Psoas muscle (tissue), 8 donors: ENCODE measurements around the gene JUP. TPM values are rescaled to one million over a fixed set of nuclear protein-coding genes. Genes with fewer than 3 reads are reported as not detected.

ENCODE experiments used
- ATAC-seq, 4 donors: fragments of 200-7000 bp; cut with Tn5 transposase; one replicate each; pipeline ENCODE4 v1.9.1; 2020; ENCODE audit warnings: moderate library complexity in 3 of 4, mild to moderate bottlenecking in 2 of 4
- DNase-seq, 2 donors: peaks; one replicate each; pipeline ENCODE4 v3.0.0-alpha.2; 2020
- H3K27ac ChIP-seq: fragments of 200-600 bp; one replicate; pipeline ENCODE4 v1.8.0; 2022
- H3K27me3 ChIP-seq, 3 donors: fragments of 200-600 bp in 1 of 3; one replicate each; pipeline versions ENCODE4 v1.6.1 to v1.8.0; 2013 to 2022; ENCODE audit warnings: low read length in 2 of 3, mild to moderate bottlenecking in 2 of 3, moderate library complexity in 1 of 3; ENCODE audit not compliant: insufficient read depth in 3 of 3
- H3K36me3 ChIP-seq, 2 donors: fragments of 200-600 bp in 1 of 2; one replicate each; pipeline versions ENCODE4 v1.6.1 to v1.8.0; 2013 to 2022; ENCODE audit warnings: low read depth in 1 of 2, mild to moderate bottlenecking in 1 of 2, moderate library complexity in 1 of 2; ENCODE audit not compliant: insufficient read depth in 1 of 2
- H3K4me1 ChIP-seq: fragments of 200-600 bp; one replicate; pipeline ENCODE4 v1.8.0; 2022
- H3K4me3 ChIP-seq: fragments of 200-600 bp; one replicate; pipeline ENCODE4 v1.8.0; 2022; ENCODE audit warnings: mild to moderate bottlenecking
- H3K9me3 ChIP-seq: fragments of 200-600 bp; one replicate; pipeline ENCODE4 v1.8.0; 2022
- WGBS, 3 donors: extraction: QIAGEN DNeasy Blood & Tissue Kit; methylation state at CpG; one replicate each; pipeline versions ENCODE4 v1.1.6 to v1.1.7; 2013; 5-methylcytosine and 5-hydroxymethylcytosine counted together
- intact Hi-C, 2 donors: fragments of 100-400 bp; cut with DNase I; formaldehyde crosslinking; loops; one replicate each; pipeline versions ENCODE4 v1.11.0 to v1.14.2; 2022
- polyA plus RNA-seq, 3 donors: library from polyadenylated mRNA; stranded (reverse); fragments of 200-250 nt; gene quantifications; one replicate each; pipeline ENCODE4 v1.2.3, GENCODE V29; 2013
- total RNA-seq, 4 donors: library from RNA; stranded (reverse); fragmentation: NEBNext Ultra II Directional in 2 of 4; extraction: Animal tissue kit (Norgen Biotek cat#: 25700) in 2 of 4; gene quantifications; one replicate each; pipeline versions ENCODE4 v1.2.1 to v1.2.4, GENCODE V29; 2021 to 2023
- TF ChIP-seq, protein P1 (sequence below): fragments of 200-600 bp; IDR thresholded peaks from one replicate; pipeline ENCODE4 v1.8.0; 2022; ENCODE audit warnings: antibody characterized with exemption
- donor health status: healthy with polysubstance abuse.
- donor health status: DM: no; HTN: no; CAD: no; lungs with moderate emphysema.
- donor health status: Bipolar disorder and iron deficiency.
- donor health status: healthy.
- donor health status: DM: yes; HTN: yes; CAD: no.
- donor health status: DM: no; HTN: no; CAD: no.
- donor health status: DM: no; HTN: no; CAD: no.
- donor health status: DM: yes; HTN: yes; CAD: no.

JUP gene
- total and polyA plus RNA-seq, 7 donors = 9.4 to 55.0 (median 30.3) TPM

DNA sequence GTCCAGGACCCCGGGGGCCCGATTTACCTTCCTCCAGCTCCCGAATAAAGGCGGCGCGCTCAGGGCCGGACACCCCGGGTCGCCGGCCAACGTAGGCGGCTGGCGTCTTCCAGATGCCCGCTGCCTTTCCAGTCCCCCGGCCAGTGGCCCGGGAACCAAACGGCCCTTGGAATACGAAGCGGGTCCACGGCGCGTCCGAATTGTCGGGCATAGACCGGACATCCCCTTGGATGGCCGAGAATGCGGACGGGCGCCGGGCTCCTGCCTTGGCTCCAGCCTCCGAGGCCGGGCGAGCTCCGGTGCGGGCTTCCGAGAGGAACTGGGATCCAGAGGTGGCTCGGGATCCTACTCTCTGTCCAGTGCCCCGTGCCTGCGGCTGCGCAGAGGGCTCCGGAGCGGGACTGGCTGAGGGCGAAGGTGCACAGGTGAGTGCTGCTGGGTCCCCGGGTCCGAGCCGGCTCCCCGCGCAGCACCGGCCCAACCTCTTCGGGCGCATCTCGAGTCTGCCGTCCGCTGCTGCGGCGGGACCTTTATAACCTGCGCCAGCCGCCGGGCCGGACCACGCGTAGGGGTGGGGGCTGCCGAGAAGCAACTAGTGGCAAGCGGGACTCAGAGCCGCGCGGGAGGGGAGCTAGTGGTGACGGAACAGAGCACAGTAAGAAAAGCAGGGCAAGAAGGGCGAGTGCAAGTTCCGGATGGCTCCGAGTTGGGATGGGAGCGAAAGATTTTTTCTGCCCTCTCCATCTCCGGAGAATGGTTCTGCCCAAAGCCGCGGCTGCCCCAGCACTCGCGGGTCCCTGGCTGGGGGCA lies 52.2 kb downstream of the JUP start, which contains the start of gene HAP1:
TSS of gene HAP1 (minus strand) at position 505 of the 810 bp plus-strand sequence. CDS start at position 496, 9 bp downstream.
- TF ChIP-seq, protein P1, sequence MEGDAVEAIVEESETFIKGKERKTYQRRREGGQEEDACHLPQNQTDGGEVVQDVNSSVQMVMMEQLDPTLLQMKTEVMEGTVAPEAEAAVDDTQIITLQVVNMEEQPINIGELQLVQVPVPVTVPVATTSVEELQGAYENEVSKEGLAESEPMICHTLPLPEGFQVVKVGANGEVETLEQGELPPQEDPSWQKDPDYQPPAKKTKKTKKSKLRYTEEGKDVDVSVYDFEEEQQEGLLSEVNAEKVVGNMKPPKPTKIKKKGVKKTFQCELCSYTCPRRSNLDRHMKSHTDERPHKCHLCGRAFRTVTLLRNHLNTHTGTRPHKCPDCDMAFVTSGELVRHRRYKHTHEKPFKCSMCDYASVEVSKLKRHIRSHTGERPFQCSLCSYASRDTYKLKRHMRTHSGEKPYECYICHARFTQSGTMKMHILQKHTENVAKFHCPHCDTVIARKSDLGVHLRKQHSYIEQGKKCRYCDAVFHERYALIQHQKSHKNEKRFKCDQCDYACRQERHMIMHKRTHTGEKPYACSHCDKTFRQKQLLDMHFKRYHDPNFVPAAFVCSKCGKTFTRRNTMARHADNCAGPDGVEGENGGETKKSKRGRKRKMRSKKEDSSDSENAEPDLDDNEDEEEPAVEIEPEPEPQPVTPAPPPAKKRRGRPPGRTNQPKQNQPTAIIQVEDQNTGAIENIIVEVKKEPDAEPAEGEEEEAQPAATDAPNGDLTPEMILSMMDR = no peak
- Histone ChIP-seq H3K27me3 (peaks cover 0 to 57% (median 10%) of the 10 kb centered on the region in 3 donors), H3K4me1 (peaks cover 19% of the 10 kb centered on the region), H3K36me3 (no peaks in the 10 kb centered on the region), H3K4me3 (peak within 1 kb of the TSS; percentile 65), H3K9me3 (no peaks in the 10 kb centered on the region), H3K27ac (no peak within 1 kb of the TSS)
- DNase-seq = peak in 1 of 2 donors; percentile 27
- 0 to 1% (median 0%) methylated on average over 71 to 77 of the region's 77 CpGs for WGBS, 3 donors
- peak; percentile 16 to 32 (median 24) for ATAC-seq
- intact Hi-C loops = loop anchor here in 1 of 2 donors (10.0 kb wide), 1 partner anchor 150 kb away; no protein-coding TSS in a partner anchor

DNA sequence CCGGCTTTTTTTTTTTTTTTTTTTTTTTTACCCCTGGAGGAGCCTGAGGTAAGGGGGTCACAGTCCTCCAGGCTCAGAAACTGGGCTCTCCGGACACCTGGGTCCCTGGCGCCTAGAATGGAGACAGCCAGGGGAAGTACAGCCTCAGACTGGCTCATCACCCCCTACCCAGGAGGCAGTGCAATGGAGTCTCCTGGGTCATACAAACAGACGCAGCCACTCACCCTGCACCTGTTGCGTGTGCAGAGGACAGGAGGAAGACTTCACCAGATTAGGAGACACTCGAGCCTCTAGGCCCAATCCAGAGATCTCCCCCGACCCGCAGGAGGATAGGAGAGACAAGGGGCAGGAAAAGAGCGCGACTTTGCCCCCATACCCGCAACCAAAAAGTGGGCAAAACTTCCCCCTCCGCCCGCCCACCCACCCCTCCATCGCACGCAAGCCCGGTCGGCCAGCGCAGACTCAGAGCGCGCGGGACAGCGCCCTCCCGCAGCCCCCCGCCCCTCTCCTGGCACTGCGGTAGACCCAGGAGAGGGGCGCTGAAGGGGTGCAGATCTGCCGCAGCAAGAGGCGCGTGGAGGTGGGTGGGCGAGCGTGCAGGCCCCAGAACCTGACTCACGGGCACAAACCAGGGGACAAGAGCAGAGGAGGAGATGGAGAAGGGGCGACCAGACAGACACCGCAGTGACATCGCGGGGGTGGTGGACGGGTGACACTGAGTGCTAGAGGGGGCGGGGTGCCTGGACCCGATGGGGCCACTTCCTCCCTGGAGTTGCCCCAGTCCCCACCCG lies 53.0 kb downstream of the JUP start:
- TF ChIP-seq, protein P1 = no peak
- Histone ChIP-seq H3K27me3 (peaks cover 0 to 57% (median 10%) of the 10 kb centered on the region in 3 donors), H3K4me3 (peak overlapping the region; percentile 65), H3K36me3 (no peaks in the 10 kb centered on the region), H3K27ac (no peak overlapping the region), H3K4me1 (peaks cover 19% of the 10 kb centered on the region), H3K9me3 (no peaks in the 10 kb centered on the region)
- ATAC-seq = peak in 1 of 4 donors; percentile 2
- intact Hi-C loops = loop anchor here in 1 of 2 donors (10.0 kb wide), 1 partner anchor 151 kb away; no protein-coding TSS in a partner anchor
- 14 to 20% (median 15%) methylated on average over 31 to 40 of the region's 40 CpGs for WGBS, 3 donors
- DNase-seq = no peak

DNA sequence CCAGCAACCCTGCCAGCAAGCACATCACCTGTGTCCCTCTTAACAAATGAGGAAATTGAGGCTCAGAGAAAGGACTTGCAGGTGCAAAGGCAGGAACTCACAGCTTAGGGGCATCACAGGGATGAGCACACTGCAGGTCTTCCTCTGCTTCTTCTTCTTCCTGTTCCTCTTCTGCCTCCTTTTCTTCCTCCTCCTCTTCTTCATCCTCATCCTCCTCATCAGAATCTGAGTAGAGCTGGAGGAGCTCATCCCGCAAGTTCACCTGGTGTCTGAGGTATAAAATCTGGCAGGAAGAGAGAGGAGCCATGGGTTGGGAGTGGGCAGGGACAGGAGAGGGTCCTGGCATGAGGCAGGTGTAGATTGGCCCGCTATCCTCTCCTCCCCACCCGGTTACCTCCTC lies 54.7 kb downstream of the JUP start:
- Histone ChIP-seq H3K27me3 (peaks cover 0 to 48% (median 10%) of the 10 kb centered on the region in 3 donors), H3K27ac (no peak overlapping the region), H3K9me3 (no peaks in the 10 kb centered on the region), H3K4me3 (no peak overlapping the region), H3K4me1 (peaks cover 15% of the 10 kb centered on the region), H3K36me3 (no peaks in the 10 kb centered on the region)
- TF ChIP-seq, protein P1 = no peak
- no peak for DNase-seq
- WGBS, 3 donors = 41 to 75% (median 71%) methylated on average over 2 to 3 of the region's 3 CpGs
- no peak for ATAC-seq
- intact Hi-C loops = loop anchor here in 1 of 2 donors (10.0 kb wide), 1 partner anchor 153 kb away; no protein-coding TSS in a partner anchor

DNA sequence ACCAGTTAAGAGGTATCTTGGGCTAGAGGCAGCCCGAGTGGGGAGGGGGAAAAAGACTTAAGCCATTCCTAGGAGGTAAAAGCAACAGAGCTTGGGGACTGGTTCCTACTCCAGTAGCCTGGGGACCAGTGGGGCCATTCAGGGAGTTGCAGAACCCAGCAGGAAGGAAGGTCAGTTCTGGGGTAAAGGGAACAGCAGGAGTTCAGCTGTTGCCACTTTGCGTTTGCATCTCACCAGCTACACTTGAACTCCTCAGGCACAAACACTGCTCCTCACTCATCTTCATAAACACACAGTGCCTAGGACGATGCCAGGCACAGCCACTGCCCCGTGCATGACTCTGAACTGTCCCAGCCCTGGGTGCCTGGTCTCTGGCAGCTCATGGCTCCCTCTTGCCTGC lies 56.0 kb downstream of the JUP start:
- peaks cover 15% of the 10 kb centered on the region for H3K4me1 ChIP-seq
- TF ChIP-seq, protein P1 = no peak
- DNase-seq (no peak), ATAC-seq (no peak)
- no peak overlapping the region for H3K27ac ChIP-seq
- no peaks in the 10 kb centered on the region for H3K9me3 ChIP-seq
- no peak overlapping the region for H3K4me3 ChIP-seq
- intact Hi-C loops = loop anchor here in 1 of 2 donors (10.0 kb wide), 1 partner anchor 154 kb away; no protein-coding TSS in a partner anchor
- no peaks in the 10 kb centered on the region for H3K36me3 ChIP-seq
- peaks cover 0 to 35% (median 10%) of the 10 kb centered on the region in 3 donors for H3K27me3 ChIP-seq
- WGBS, 3 donors = 40 to 44% (median 43%) methylated on average over 4 of the region's 4 CpGs
